ENCODE measurements around the gene TOR2A.

DNA sequence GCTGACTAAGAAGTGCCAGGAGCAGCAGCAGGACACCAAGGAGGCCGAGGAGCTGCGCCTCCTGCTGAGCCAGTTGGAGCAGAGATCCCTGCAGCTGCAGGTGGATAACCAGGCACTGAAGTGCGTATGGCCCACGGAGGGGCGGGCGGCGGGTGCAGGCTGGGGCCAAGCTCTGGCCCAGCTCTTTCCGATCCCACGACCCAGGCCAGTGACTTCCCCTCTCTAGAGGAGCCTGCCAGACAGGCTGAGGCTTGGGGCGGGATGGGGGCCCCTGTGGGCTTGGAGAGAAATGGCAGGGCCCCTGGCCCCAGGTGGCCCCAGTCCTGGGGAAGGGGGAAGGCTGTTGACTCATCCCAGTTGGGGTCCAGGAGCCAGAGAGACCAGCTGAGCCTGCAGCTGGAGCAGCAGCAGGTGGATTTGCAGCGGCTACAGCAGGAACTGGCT, 23.2 kb downstream of the TOR2A start:
- TF ChIP-seq, protein P1, sequence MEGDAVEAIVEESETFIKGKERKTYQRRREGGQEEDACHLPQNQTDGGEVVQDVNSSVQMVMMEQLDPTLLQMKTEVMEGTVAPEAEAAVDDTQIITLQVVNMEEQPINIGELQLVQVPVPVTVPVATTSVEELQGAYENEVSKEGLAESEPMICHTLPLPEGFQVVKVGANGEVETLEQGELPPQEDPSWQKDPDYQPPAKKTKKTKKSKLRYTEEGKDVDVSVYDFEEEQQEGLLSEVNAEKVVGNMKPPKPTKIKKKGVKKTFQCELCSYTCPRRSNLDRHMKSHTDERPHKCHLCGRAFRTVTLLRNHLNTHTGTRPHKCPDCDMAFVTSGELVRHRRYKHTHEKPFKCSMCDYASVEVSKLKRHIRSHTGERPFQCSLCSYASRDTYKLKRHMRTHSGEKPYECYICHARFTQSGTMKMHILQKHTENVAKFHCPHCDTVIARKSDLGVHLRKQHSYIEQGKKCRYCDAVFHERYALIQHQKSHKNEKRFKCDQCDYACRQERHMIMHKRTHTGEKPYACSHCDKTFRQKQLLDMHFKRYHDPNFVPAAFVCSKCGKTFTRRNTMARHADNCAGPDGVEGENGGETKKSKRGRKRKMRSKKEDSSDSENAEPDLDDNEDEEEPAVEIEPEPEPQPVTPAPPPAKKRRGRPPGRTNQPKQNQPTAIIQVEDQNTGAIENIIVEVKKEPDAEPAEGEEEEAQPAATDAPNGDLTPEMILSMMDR (IDR thresholded peaks at IDR 0.05), result no peak
- TF ChIP-seq POLR2AphosphoS5 (IDR thresholded peaks at IDR 0.05), result no peak
